PC-9 (cell line): Measurements from ENCODE around the gene KLF12. TPM values are rescaled to one million over a fixed set of nuclear protein-coding genes. Genes with fewer than 3 reads are reported as not detected.

Experiments used
- BruUV-seq: library from RNA; stranded (reverse); fragments of 400-500 nt; replicated peaks from 2 replicates; lab custom pipeline; 2021; lab: Mats Ljungman, UMichigan
- CTCF ChIA-PET: fragments of 300-600 bp; sonication (Branson Sonifier 250); formaldehyde crosslinking; loops from one replicate; lab custom pipeline; 2022; ENCODE audit warnings: antibody characterized with exemption; lab: Charles Lee
- POLR2A ChIA-PET: fragments of 300-600 bp; sonication (Branson Sonifier 250); formaldehyde crosslinking; loops from one replicate; lab custom pipeline; 2022; ENCODE audit warnings: antibody characterized with exemption; ENCODE audit not compliant: unreplicated experiment; lab: Charles Lee
- DNase-seq, 2 experiments: peaks; one replicate each; pipeline versions ENCODE4 v3.0.0 to v3.0.0-alpha.2; 2015 to 2022; ENCODE audit warnings: mixed read lengths in 1 of 2
- H2AFZ ChIP-seq: fragments of 200-600 bp; sonication (generic); 2 replicates; pipeline ENCODE4 v1.8.1; 2017; ENCODE audit warnings: antibody characterized with exemption
- H3F3A ChIP-seq: fragments of 200-600 bp; sonication (generic); 2 replicates; pipeline ENCODE4 v1.8.1; 2017; ENCODE audit warnings: antibody characterized with exemption, mild to moderate bottlenecking, low read depth; ENCODE audit not compliant: insufficient read depth
- H3K27ac ChIP-seq: fragments of 200-600 bp; sonication (generic); 2 replicates; pipeline ENCODE4 v1.6.1; 2016; ENCODE audit warnings: mixed run types
- H3K27me3 ChIP-seq: fragments of 200-600 bp; sonication (generic); 2 replicates; pipeline ENCODE4 v1.6.1; 2016; ENCODE audit warnings: low read depth, mixed run types; ENCODE audit not compliant: insufficient read depth
- H3K36me3 ChIP-seq: fragments of 200-600 bp; sonication (generic); 2 replicates; pipeline ENCODE4 v1.6.1; 2016; ENCODE audit warnings: low read depth, mixed run types
- H3K4me1 ChIP-seq: fragments of 200-600 bp; sonication (generic); replicated peaks from 2 replicates; pipeline ENCODE4 v1.6.1; 2016; ENCODE audit warnings: mixed run types; ENCODE audit not compliant: insufficient read depth
- H3K4me2 ChIP-seq: fragments of 200-600 bp; sonication (generic); 2 replicates; pipeline ENCODE4 v1.6.1; 2017; ENCODE audit warnings: mixed run types
- H3K4me3 ChIP-seq: fragments of 200-600 bp; sonication (generic); 2 replicates; pipeline ENCODE4 v1.6.1; 2016; ENCODE audit warnings: mixed run types
- H3K79me2 ChIP-seq: fragments of 200-600 bp; sonication (generic); 2 replicates; pipeline ENCODE4 v1.6.1; 2017; ENCODE audit warnings: low read depth, mixed run types
- H3K9me2 ChIP-seq: fragments of 200-600 bp; sonication (generic); 2 replicates; pipeline ENCODE4 v1.8.1; 2017; ENCODE audit warnings: mild to moderate bottlenecking; ENCODE audit not compliant: insufficient read depth
- H3K9me3 ChIP-seq: fragments of 200-600 bp; sonication (generic); 2 replicates; pipeline ENCODE4 v1.8.1; 2016; ENCODE audit warnings: low read depth; ENCODE audit not compliant: insufficient read depth
- H4K20me1 ChIP-seq: fragments of 200-600 bp; sonication (generic); 2 replicates; pipeline ENCODE4 v1.8.1; 2017; ENCODE audit not compliant: insufficient read depth
- CTCF ChIP-seq: fragments of 200-600 bp; sonication (generic); conservative IDR thresholded peaks from 2 replicates; pipeline ENCODE4 v1.6.1; 2017; ENCODE audit warnings: mixed run types, antibody characterized with exemption, mild to moderate bottlenecking, moderate library complexity
- EZH2 ChIP-seq: fragments of 200-600 bp; sonication (generic); IDR thresholded peaks from 2 replicates; pipeline ENCODE4 v1.8.0; 2017; ENCODE audit warnings: antibody characterized with exemption, low read depth
- intact Hi-C: fragments of 100-400 bp; cut with micrococcal nuclease; formaldehyde crosslinking; loops from one replicate; pipeline ENCODE4 v1.10.0; 2022; ENCODE audit not compliant: unreplicated experiment
- total RNA-seq: library from RNA; stranded (reverse); gene quantifications from 2 replicates; pipeline ENCODE4 v1.2.3, GENCODE V29; 2021

KLF12 gene
- total RNA-seq, 1 experiment from 2014 or later = 10.3 TPM

GRCh38 chr13:74114202-74114601, 20.0 kb downstream of the KLF12 start:
- H3K4me1 ChIP-seq = no peaks in the 10 kb centered on the region
- no peaks in the 10 kb centered on the region for H3K36me3 ChIP-seq
- no peaks in the 10 kb centered on the region for H3K79me2 ChIP-seq
- no peak overlapping the region for H3K4me2 ChIP-seq
- H3K9me2 ChIP-seq = no peaks in the 10 kb centered on the region
- no peak for DNase-seq
- no peak for TF ChIP-seq CTCF
- TF ChIP-seq EZH2 = no peak
- BruUV-seq = no TSS peak
- no peaks in the 10 kb centered on the region for H3K27me3 ChIP-seq
- H3K9me3 ChIP-seq = no peaks in the 10 kb centered on the region
- H3K27ac ChIP-seq = no peak overlapping the region
- no peak overlapping the region for H2AFZ ChIP-seq
- ChIA-PET POLR2A (no interaction called here), CTCF (no interaction called here)
- H3K4me3 ChIP-seq = no peak overlapping the region
- no peaks in the 10 kb centered on the region for H4K20me1 ChIP-seq
- no peaks in the 10 kb centered on the region for H3F3A ChIP-seq
- intact Hi-C loops = no loop called here

GRCh38 chr13:74111901-74112824, 22.0 kb downstream of the KLF12 start:
- Histone ChIP-seq H3K4me3 (no peak overlapping the region), H3K9me2 (no peaks in the 10 kb centered on the region), H3K27me3 (no peaks in the 10 kb centered on the region), H3K36me3 (no peaks in the 10 kb centered on the region), H3F3A (no peaks in the 10 kb centered on the region), H4K20me1 (no peaks in the 10 kb centered on the region), H3K27ac (no peak overlapping the region), H3K4me2 (no peak overlapping the region), H3K9me3 (no peaks in the 10 kb centered on the region), H2AFZ (no peak overlapping the region), H3K4me1 (no peaks in the 10 kb centered on the region), H3K79me2 (no peaks in the 10 kb centered on the region)
- TF ChIP-seq EZH2 (no peak), CTCF (no peak)
- intact Hi-C loops = no loop called here
- DNase-seq = no peak
- ChIA-PET POLR2A (no interaction called here), CTCF (no interaction called here)
- no TSS peak for BruUV-seq

DNA sequence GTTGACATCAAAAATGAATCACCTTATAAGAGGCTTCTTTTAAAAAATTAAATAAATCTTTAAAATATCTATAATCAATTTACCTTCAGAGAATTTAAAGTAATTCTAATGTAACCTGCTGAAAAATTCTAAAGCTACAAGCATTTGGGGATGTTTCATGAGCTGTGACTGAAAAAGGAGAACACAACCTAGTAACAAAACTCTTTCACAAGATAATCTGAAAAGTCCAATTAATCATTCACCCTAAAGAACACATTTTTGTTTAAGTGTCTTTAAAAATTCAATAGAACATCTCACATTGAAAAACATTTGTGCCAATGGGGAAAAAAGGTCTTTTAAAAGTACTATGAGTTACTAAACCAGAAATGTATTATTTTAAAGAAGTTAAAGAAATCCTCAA, 22.8 kb downstream of the KLF12 start:
- intact Hi-C loops = no loop called here
- no peaks in the 10 kb centered on the region for H3K9me2 ChIP-seq
- TF ChIP-seq CTCF = no peak
- no peak for TF ChIP-seq EZH2
- no peak overlapping the region for H3K27ac ChIP-seq
- ChIA-PET POLR2A (no interaction called here), CTCF (no interaction called here)
- H3K4me2 ChIP-seq = no peak overlapping the region
- no peak for DNase-seq
- no peaks in the 10 kb centered on the region for H3K9me3 ChIP-seq
- no peaks in the 10 kb centered on the region for H3F3A ChIP-seq
- no peak overlapping the region for H2AFZ ChIP-seq
- no peaks in the 10 kb centered on the region for H3K79me2 ChIP-seq
- no peaks in the 10 kb centered on the region for H3K36me3 ChIP-seq
- no peaks in the 10 kb centered on the region for H3K4me1 ChIP-seq
- no peak overlapping the region for H3K4me3 ChIP-seq
- H3K27me3 ChIP-seq = no peaks in the 10 kb centered on the region
- H4K20me1 ChIP-seq = no peaks in the 10 kb centered on the region
- BruUV-seq = no TSS peak
